Omental fat pad (tissue), 4 donors: ENCODE results near the gene MUC5AC. TPM values are rescaled to one million over a fixed set of nuclear protein-coding genes. Genes with fewer than 3 reads are reported as not detected.
"Not testable (repeated sequence)": the region's sequence is repeated elsewhere in the genome, so short reads cannot be mapped to it uniquely, and the experiment has no call there.

ENCODE experiments used
- ATAC-seq: fragments of 150-250 bp; one replicate; pipeline ENCODE4 v1.9.1; 2016; ENCODE audit warnings: mild to moderate bottlenecking, moderate library complexity; ENCODE audit not compliant: low FRiP score
- DNase-seq: peaks from one replicate; pipeline ENCODE4 v3.0.0-alpha.2; 2019; ENCODE audit warnings: low spot score
- CTCF ChIP-seq, 3 donors: fragments of 450-650 bp; IDR thresholded peaks; one replicate each; pipeline ENCODE4 v1.5.1; 2016 to 2017; ENCODE audit warnings: antibody characterized with exemption in 3 of 3, mild to moderate bottlenecking in 3 of 3, moderate library complexity in 2 of 3
- total RNA-seq, 4 donors: library from RNA; depleted of rRNA; stranded (reverse); fragments of >200 nt; gene quantifications; one replicate each; pipeline ENCODE4 v1.1.0, GENCODE V29; 2016

Gene MUC5AC
- total RNA-seq, 4 donors from 2014 or later = not detected

- ATAC-seq = no peak
- no peak for DNase-seq
- no peak for TF ChIP-seq CTCF (IDR thresholded peaks at IDR 0.05)
These were observed 3.8 kb downstream of the MUC5AC start for GRCh38 chr11:1161410-1162137.

- DNase-seq (no peak), ATAC-seq (no peak)
- no peak for TF ChIP-seq CTCF (IDR thresholded peaks at IDR 0.05)
These were observed 4.4 kb downstream of the MUC5AC start for GRCh38 chr11:1162138-1162475.

- TF ChIP-seq CTCF (IDR thresholded peaks at IDR 0.05) = no peak
- DNase-seq (no peak), ATAC-seq (no peak)
These were observed 4.9 kb downstream of the MUC5AC start for GRCh38 chr11:1162491-1163311.

GRCh38 chr11:1163321-1163910 lies 5.7 kb downstream of the MUC5AC start:
- TF ChIP-seq CTCF (IDR thresholded peaks at IDR 0.05) = no peak
- ATAC-seq = no peak
- no peak for DNase-seq

- DNase-seq (no peak), ATAC-seq (no peak)
- no peak for TF ChIP-seq CTCF (IDR thresholded peaks at IDR 0.05)
These were observed 6.4 kb downstream of the MUC5AC start for GRCh38 chr11:1163911-1164735.

GRCh38 chr11:1164779-1165255 lies 7.1 kb downstream of the MUC5AC start:
- not testable (repeated sequence) for DNase-seq, ATAC-seq
